GM12801 (cell line): ENCODE measurements around the gene VPS4B.

Experiments used
- CTCF ChIP-seq: IDR thresholded peaks from one replicate; pipeline ENCODE4 v1.5.1; 2011; ENCODE audit warnings: control low read depth; ENCODE audit not compliant: insufficient read length; ENCODE audit errors: extremely low read depth

Gene VPS4B

GRCh38 chr18:63444580-63444979 is 22.3 kb upstream of the VPS4B start:
- no peak for TF ChIP-seq CTCF

- no peak for TF ChIP-seq CTCF
Measured at GRCh38 chr18:63443829-63444228, 21.6 kb upstream of the VPS4B start.

- no peak for TF ChIP-seq CTCF
Measured at GRCh38 chr18:63440881-63441280, 18.6 kb upstream of the VPS4B start.

- no peak for TF ChIP-seq CTCF
Measured at GRCh38 chr18:63440219-63440618, 17.9 kb upstream of the VPS4B start.

- peak; percentile 65 for TF ChIP-seq CTCF
Measured at GRCh38 chr18:63439334-63439733, 17.1 kb upstream of the VPS4B start.

GRCh38 chr18:63438181-63438580 is 15.9 kb upstream of the VPS4B start:
- no peak for TF ChIP-seq CTCF

- no peak for TF ChIP-seq CTCF
Measured at GRCh38 chr18:63433334-63433866, 11.1 kb upstream of the VPS4B start.

GRCh38 chr18:63431180-63431579 is 8.9 kb upstream of the VPS4B start:
- TF ChIP-seq CTCF, result no peak
